Effector memory CD4-positive, alpha-beta T cell (primary cell): ENCODE data around the gene ARRB1.

ENCODE experiments used
- DNase-seq, 3 donors: peaks; one replicate each; pipeline ENCODE4 v3.0.0-alpha.2; 2020
- H3K27ac ChIP-seq: 2 replicates; pipeline ENCODE4 v1.7.0; 2013; ENCODE audit warnings: mild to moderate bottlenecking, low read length, moderate library complexity; ENCODE audit not compliant: insufficient read depth, poor library complexity, severe bottlenecking
- H3K27me3 ChIP-seq: replicated peaks from 2 replicates; pipeline ENCODE4 v1.7.0; 2013; ENCODE audit warnings: mild to moderate bottlenecking, low read length; ENCODE audit not compliant: insufficient read depth, control insufficient read depth, poor library complexity, severe bottlenecking
- H3K36me3 ChIP-seq: 2 replicates; pipeline ENCODE4 v1.7.0; 2013; ENCODE audit warnings: mild to moderate bottlenecking, low read length, moderate library complexity; ENCODE audit not compliant: control insufficient read depth, insufficient read depth
- H3K4me1 ChIP-seq: 2 replicates; pipeline ENCODE4 v1.7.0; 2013; ENCODE audit warnings: low read length, mild to moderate bottlenecking; ENCODE audit not compliant: control insufficient read depth, insufficient read depth, poor library complexity, severe bottlenecking
- H3K4me3 ChIP-seq: 2 replicates; pipeline ENCODE4 v1.7.0; 2013; ENCODE audit warnings: low read length, low read depth, mild to moderate bottlenecking; ENCODE audit not compliant: insufficient read depth, poor library complexity, severe bottlenecking
- H3K9me3 ChIP-seq: 2 replicates; pipeline ENCODE4 v1.7.0; 2013; ENCODE audit warnings: mild to moderate bottlenecking, low read length, moderate library complexity; ENCODE audit not compliant: control insufficient read depth

The ARRB1 gene

DNA sequence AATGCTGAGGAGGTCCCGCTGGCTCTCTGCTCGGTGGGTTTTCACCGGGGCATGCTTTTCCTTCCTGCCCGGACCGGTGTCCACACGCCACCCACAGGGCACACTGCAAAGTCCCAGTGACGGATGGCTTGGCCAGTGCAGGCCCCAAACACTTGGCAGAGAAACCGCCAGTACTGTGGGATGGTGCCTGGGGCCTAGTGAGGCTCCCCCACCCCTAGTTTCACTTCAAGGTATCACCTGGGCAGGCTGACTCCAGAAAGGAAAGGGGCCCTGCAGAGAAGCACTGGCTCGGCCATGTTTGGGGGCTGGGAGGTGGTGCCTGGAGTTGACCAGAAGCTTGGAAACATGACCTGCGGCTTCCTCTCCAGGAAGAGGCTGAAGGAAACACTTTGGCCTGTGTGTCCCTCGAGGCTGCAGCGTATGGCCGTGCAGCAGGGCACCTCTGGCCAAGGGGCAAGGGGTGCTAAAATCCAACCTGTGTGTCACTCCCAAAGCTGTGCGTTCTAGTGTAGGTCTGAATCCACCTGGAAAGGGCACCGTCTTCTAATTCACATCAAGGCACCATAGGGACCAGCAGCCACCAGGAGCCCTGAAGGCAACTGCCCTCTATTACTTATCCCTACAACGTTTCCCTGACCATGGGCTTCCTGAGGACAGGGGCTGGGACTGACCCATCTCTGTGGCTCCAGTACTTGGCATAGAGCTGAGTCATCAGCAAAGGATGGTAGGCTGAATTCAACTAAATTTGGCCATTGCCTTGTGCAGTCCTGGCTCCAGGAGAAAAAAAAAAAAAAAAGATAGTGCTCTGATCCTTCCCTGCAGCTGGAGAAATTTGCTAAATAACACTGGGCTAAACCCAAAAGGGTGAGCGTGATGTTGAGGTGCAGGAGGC is 88.3 kb downstream of the ARRB1 start:
- H3K27ac ChIP-seq: no peak overlapping the region
- H3K4me3 ChIP-seq: no peak overlapping the region
- no peaks in the 10 kb centered on the region for H3K27me3 ChIP-seq
- H3K36me3 ChIP-seq: peaks cover 10% of the 10 kb centered on the region
- no peaks in the 10 kb centered on the region for H3K9me3 ChIP-seq
- no peak for DNase-seq
- peaks cover 29% of the 10 kb centered on the region for H3K4me1 ChIP-seq

DNA sequence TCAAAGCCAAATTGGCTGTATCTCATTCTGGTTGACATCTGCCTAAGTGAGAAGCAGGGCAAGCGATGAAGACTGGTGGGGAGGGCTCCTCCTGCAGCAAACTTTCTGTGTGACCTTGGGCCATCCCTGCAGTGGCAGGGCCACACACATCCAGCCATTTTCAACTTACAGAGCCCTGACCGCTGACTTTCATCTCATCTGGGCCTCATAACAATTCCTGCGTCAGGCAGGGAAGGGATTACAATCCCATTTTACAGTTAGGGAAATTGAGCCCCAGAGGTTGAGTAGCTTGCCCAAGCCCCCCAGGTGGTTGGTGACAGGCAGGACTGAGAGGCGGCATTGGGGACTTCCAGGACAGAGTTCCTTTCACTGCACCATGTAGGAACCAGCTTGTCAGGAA is 89.0 kb downstream of the ARRB1 start:
- peaks cover 29% of the 10 kb centered on the region for H3K4me1 ChIP-seq
- no peak overlapping the region for H3K27ac ChIP-seq

GRCh38 chr11:75261902-75262361 is 89.5 kb downstream of the ARRB1 start:
- Histone ChIP-seq H3K27ac (no peak overlapping the region), H3K27me3 (no peaks in the 10 kb centered on the region), H3K4me1 (peaks cover 29% of the 10 kb centered on the region), H3K4me3 (no peak overlapping the region), H3K36me3 (peaks cover 7% of the 10 kb centered on the region), H3K9me3 (no peaks in the 10 kb centered on the region)
- DNase-seq: no peak

More for the DNA sequence above, 89.0 kb downstream of the ARRB1 start:
- H3K36me3 ChIP-seq: peaks cover 10% of the 10 kb centered on the region
- DNase-seq: no peak
- H3K27me3 ChIP-seq: no peaks in the 10 kb centered on the region
- no peak overlapping the region for H3K4me3 ChIP-seq
- no peaks in the 10 kb centered on the region for H3K9me3 ChIP-seq

- Histone ChIP-seq H3K9me3 (no peaks in the 10 kb centered on the region), H3K4me1 (peaks cover 29% of the 10 kb centered on the region), H3K36me3 (peaks cover under 1% of the 10 kb centered on the region), H3K4me3 (no peak overlapping the region), H3K27ac (peak overlapping the region; percentile 1), H3K27me3 (no peaks in the 10 kb centered on the region)
- no peak for DNase-seq
These were observed 90.9 kb downstream of the ARRB1 start for GRCh38 chr11:75260396-75261170.

DNA sequence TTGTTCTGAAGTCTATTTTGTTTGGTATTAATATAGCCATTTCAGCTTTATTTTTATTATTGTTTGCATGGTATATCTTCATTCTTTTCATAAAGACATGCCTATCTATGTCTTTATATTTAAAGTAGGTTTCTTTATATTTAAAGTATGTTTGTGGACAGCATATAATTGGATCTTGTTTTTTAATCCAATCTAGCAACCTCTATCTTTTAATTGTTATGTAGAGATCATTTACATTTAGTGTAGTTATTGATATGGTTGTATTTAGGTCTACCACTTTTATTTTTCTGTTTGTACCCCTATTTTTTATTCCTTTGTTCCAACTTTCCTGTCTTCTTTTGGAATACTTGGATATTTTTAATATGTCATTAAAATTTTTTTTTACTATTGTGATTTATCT is 97.1 kb downstream of the ARRB1 start:
- Histone ChIP-seq H3K27me3 (no peaks in the 10 kb centered on the region), H3K9me3 (no peaks in the 10 kb centered on the region), H3K4me3 (no peak overlapping the region)

DNA sequence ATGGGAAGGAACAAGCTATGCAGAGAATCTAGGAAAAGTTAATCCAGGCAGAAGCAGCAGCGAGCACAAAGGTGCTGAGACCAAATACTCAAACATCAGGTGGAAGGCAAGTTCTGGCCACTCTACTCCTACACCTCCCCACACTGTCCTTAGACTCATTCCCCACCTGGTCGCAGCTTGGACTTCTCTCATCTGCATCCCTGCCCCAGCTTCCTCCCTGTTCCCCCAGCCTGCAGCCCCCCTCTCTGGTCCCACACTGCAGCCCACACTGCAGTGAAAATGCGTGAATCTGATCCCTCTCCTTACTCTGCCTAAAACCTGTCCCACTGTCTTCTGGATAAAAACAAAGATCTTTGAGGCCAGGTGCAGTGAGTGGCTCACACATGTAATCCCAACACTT is 101.8 kb downstream of the ARRB1 start:
- no peaks in the 10 kb centered on the region for H3K9me3 ChIP-seq
- no peak overlapping the region for H3K4me3 ChIP-seq
- no peaks in the 10 kb centered on the region for H3K4me1 ChIP-seq
- no peaks in the 10 kb centered on the region for H3K27me3 ChIP-seq
- no peaks in the 10 kb centered on the region for H3K36me3 ChIP-seq
- no peak overlapping the region for H3K27ac ChIP-seq
- DNase-seq: no peak

More for the DNA sequence above, 97.1 kb downstream of the ARRB1 start:
- Histone ChIP-seq H3K36me3 (no peaks in the 10 kb centered on the region), H3K27ac (no peak overlapping the region), H3K4me1 (no peaks in the 10 kb centered on the region)
- DNase-seq: no peak

DNA sequence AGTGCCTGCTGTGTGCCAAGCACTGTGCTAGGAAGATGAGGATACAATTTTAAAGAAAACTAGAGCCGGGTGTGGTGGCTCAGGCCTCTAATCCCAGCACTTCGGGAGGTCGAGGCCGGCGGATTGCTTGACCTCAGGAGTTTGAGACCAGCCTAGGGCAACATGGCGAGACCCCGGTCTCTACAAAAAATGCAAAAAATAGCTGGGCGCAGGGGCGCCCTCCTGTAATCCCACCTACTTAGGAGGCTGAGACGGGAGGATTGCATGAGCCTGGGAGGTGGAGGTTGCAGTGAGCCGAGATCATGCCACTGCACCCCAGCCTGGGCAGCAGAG is 102.6 kb downstream of the ARRB1 start:
- Histone ChIP-seq H3K27me3 (no peaks in the 10 kb centered on the region), H3K27ac (no peak overlapping the region), H3K4me3 (no peak overlapping the region), H3K36me3 (no peaks in the 10 kb centered on the region), H3K9me3 (no peaks in the 10 kb centered on the region), H3K4me1 (no peaks in the 10 kb centered on the region)
- DNase-seq: no peak

- peaks cover 7% of the 10 kb centered on the region for H3K27me3 ChIP-seq
- H3K4me1 ChIP-seq: no peaks in the 10 kb centered on the region
- DNase-seq: no peak
- H3K4me3 ChIP-seq: no peak overlapping the region
- H3K9me3 ChIP-seq: no peaks in the 10 kb centered on the region
- H3K27ac ChIP-seq: no peak overlapping the region
- no peaks in the 10 kb centered on the region for H3K36me3 ChIP-seq
These were observed 104.7 kb downstream of the ARRB1 start for GRCh38 chr11:75246671-75247350.

DNA sequence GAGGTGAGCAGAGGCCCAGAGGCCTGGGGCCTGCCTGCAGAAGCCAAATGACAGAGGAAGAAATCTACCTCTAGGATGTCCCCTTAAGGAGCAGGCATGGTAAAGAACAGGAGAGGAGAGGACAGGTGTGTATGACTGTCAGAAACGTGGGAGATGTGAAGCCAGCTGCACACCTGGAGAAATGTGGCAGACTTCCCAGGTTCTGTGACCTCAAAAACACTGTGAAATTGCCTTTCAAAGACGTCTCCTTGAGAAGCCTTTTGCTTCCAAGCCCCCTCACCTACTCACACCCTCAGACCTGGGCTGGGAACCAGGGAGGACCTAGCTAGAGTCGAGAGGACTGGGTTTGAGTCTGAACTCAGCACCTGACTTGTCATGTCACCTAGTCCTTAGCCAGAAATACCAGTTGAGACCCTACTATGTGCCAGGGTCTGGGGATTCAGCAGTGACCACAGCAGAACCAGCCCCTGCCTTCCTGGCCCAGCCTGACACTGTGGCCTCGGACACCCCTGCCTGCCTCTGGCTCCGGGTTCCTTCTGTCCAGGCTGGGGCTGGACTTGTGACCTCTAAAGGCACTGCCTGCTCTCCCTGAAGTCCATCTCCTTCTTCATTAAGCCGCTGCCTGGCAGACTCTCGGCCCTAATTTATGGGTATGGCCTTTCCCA is 105.3 kb downstream of the ARRB1 start:
- Histone ChIP-seq H3K4me3 (no peak overlapping the region), H3K27me3 (peaks cover 7% of the 10 kb centered on the region), H3K36me3 (no peaks in the 10 kb centered on the region), H3K4me1 (no peaks in the 10 kb centered on the region), H3K27ac (no peak overlapping the region), H3K9me3 (no peaks in the 10 kb centered on the region)
- no peak for DNase-seq
